Glutamatergic neuron (in vitro differentiated cells): ENCODE results near the gene CYB5RL. TPM values are rescaled to one million over a fixed set of nuclear protein-coding genes. Genes with fewer than 3 reads are reported as not detected.
"Not testable (repeated sequence)": the region's sequence is repeated elsewhere in the genome, so short reads cannot be mapped to it uniquely, and the experiment has no call there.

Source experiments
- DNase-seq: peaks from one replicate; pipeline ENCODE4 v3.0.0; 2022
- H3K27ac Mint-ChIP-seq: one replicate; pipeline ENCODE4 v1.8.0; 2020; ENCODE audit warnings: mild to moderate bottlenecking, mixed read lengths, inconsistent platforms; ENCODE audit not compliant: unreplicated experiment
- H3K27me3 Mint-ChIP-seq: one replicate; pipeline ENCODE4 v1.8.0; 2020; ENCODE audit warnings: mild to moderate bottlenecking, moderate library complexity, mixed read lengths, inconsistent platforms; ENCODE audit not compliant: unreplicated experiment
- H3K36me3 Mint-ChIP-seq: one replicate; pipeline ENCODE4 v1.8.0; 2020; ENCODE audit warnings: mild to moderate bottlenecking, mixed read lengths, inconsistent platforms; ENCODE audit not compliant: unreplicated experiment
- H3K4me1 Mint-ChIP-seq: one replicate; pipeline ENCODE4 v1.8.0; 2020; ENCODE audit warnings: mild to moderate bottlenecking, low read depth, mixed read lengths, inconsistent platforms; ENCODE audit not compliant: unreplicated experiment
- H3K4me3 Mint-ChIP-seq: one replicate; pipeline ENCODE4 v1.8.0; 2020; ENCODE audit warnings: mild to moderate bottlenecking, mixed read lengths, inconsistent platforms; ENCODE audit not compliant: unreplicated experiment
- H3K9me3 Mint-ChIP-seq: one replicate; pipeline ENCODE4 v1.8.0; 2020; ENCODE audit warnings: mild to moderate bottlenecking, moderate library complexity, mixed read lengths, inconsistent platforms; ENCODE audit not compliant: unreplicated experiment
- CTCF ChIP-seq: fragments of 200-600 bp; sonication (generic); IDR thresholded peaks from one replicate; pipeline ENCODE4 v1.5.0; 2021; ENCODE audit not compliant: partially characterized antibody, unreplicated experiment
- total RNA-seq: library from RNA; stranded (reverse); fragmentation: NEBNext Ultra II Directional; extraction: Animal tissue kit (Norgen Biotek cat#: 25700); gene quantifications from one replicate; pipeline ENCODE4 v1.2.1, GENCODE V29; 2021; ENCODE audit not compliant: unreplicated experiment

The CYB5RL gene
- total RNA-seq, 1 donor from 2014 or later, result 6.8 TPM

DNA sequence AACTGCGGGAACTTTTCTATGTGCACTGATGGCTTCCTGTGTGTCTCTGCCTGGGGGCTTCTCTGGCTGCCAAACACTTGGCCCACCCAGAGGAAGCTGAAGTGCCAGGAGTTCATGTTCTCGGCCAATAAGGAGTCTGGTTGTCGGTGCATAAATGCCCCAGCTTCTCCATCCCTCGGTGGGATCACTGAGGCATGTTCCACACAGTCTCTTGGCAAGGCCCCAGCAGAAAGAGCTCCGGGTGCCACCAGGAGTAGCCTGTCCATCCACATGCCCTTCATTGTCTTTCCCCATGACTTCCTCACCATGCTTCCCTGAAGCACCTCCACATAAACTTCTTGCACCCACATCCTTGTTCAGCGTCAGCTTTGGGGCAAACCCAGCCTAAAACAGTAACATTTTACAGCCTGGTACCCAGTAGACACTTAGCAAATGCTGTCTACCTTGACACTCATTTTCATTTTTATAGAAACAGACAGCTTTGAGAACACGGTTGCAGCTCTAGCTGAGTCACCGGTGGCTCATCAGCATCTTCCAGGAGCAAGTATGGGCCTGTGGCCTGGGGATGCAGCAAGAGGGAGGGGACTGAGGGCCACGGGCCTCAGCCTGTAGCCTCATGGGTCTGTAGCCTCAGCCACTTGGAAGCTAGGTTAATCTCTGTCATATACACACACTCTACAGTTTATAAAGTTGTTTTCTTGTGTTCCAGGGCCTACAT lies 32.2 kb downstream of the CYB5RL start:
- H3K4me3 Mint-ChIP-seq, result no peak overlapping the region
- no peak overlapping the region for H3K27ac Mint-ChIP-seq
- H3K4me1 Mint-ChIP-seq, result peaks cover 4% of the 10 kb centered on the region
- DNase-seq, result no peak
- H3K27me3 Mint-ChIP-seq, result peaks cover 2% of the 10 kb centered on the region
- no peaks in the 10 kb centered on the region for H3K36me3 Mint-ChIP-seq
- no peak for TF ChIP-seq CTCF
- H3K9me3 Mint-ChIP-seq, result peaks cover 1% of the 10 kb centered on the region

GRCh38 chr1:54166357-54166756 lies 33.5 kb downstream of the CYB5RL start:
- not testable (repeated sequence) for H3K4me1 Mint-ChIP-seq, DNase-seq, H3K27ac Mint-ChIP-seq, H3K27me3 Mint-ChIP-seq, H3K36me3 Mint-ChIP-seq, H3K9me3 Mint-ChIP-seq, H3K4me3 Mint-ChIP-seq

DNA sequence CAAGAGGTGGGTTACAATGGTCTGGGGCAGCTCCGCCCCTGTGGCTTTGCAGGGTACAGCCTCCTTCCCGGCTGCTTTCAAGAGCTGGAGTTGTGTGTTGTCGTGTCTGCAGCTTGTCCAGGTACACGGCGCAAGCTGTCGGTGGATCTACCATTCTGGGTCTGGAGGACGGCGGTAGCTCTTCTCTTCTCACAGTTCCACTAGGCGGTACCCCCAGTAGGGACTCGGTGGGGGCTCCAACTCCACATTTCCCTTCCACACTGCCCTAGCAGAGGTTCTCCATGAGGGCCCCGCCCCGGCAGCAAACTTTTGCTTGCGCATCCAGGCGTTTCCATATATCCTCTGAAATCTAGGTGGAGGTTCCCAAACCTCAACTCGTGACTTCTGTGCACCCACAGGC lies 34.7 kb downstream of the CYB5RL start:
- no peaks in the 10 kb centered on the region for H3K36me3 Mint-ChIP-seq
- H3K4me3 Mint-ChIP-seq, result no peak overlapping the region
- H3K9me3 Mint-ChIP-seq, result peaks cover 2% of the 10 kb centered on the region
- TF ChIP-seq CTCF, result no peak
- H3K27me3 Mint-ChIP-seq, result peaks cover 2% of the 10 kb centered on the region
- no peak overlapping the region for H3K27ac Mint-ChIP-seq
- DNase-seq, result no peak
- peaks cover 7% of the 10 kb centered on the region for H3K4me1 Mint-ChIP-seq

- Mint-ChIP-seq H3K27me3 (peaks cover 2% of the 10 kb centered on the region), H3K4me3 (no peak overlapping the region), H3K36me3 (no peaks in the 10 kb centered on the region), H3K27ac (no peak overlapping the region), H3K4me1 (peaks cover 9% of the 10 kb centered on the region), H3K9me3 (peaks cover 2% of the 10 kb centered on the region)
- no peak for DNase-seq
- TF ChIP-seq CTCF, result no peak
Observed at GRCh38 chr1:54163573-54163972, 36.3 kb downstream of the CYB5RL start.

- peaks cover 9% of the 10 kb centered on the region for H3K4me1 Mint-ChIP-seq
- H3K9me3 Mint-ChIP-seq, result peaks cover 2% of the 10 kb centered on the region
- no peak for DNase-seq
- no peak overlapping the region for H3K4me3 Mint-ChIP-seq
- no peak overlapping the region for H3K27ac Mint-ChIP-seq
- no peaks in the 10 kb centered on the region for H3K36me3 Mint-ChIP-seq
- H3K27me3 Mint-ChIP-seq, result peaks cover 2% of the 10 kb centered on the region
- no peak for TF ChIP-seq CTCF
Observed at GRCh38 chr1:54163051-54163450, 36.8 kb downstream of the CYB5RL start.
